Stomach (tissue), 9 donors: ENCODE data around the gene CAPN5. TPM values are rescaled to one million over a fixed set of nuclear protein-coding genes. Genes with fewer than 3 reads are reported as not detected.
"Not testable (repeated sequence)": the region's sequence is repeated elsewhere in the genome, so short reads cannot be mapped to it uniquely, and the experiment has no call there.

Experiments used
- DNase-seq, 2 donors: peaks; one replicate each; pipeline versions ENCODE4 v3.0.0 to v3.0.0-alpha.2; 2013 to 2019
- H3K27ac ChIP-seq, 5 donors: fragments of 200-600 bp in 4 of 5; sonication (generic) in 4 of 5; one replicate each; pipeline ENCODE4 v1.5.1; 2013 to 2019; ENCODE audit warnings: mild to moderate bottlenecking in 1 of 5, moderate library complexity in 1 of 5
- H3K27me3 ChIP-seq, 3 donors: fragments of 200-600 bp; sonication (generic); one replicate each; pipeline ENCODE4 v1.5.1; 2017 to 2019; ENCODE audit warnings: mixed run types in 1 of 3
- H3K36me3 ChIP-seq, 4 donors: fragments of 200-600 bp; sonication (generic); 1 replicate in 3 of 4; 2 replicates in 1 of 4; pipeline ENCODE4 v1.5.1; 2016 to 2019
- H3K4me1 ChIP-seq, 4 donors: fragments of 200-600 bp; sonication (generic); one replicate each; pipeline ENCODE4 v1.5.1; 2016 to 2019
- H3K4me3 ChIP-seq, 4 donors: fragments of 200-600 bp; sonication (generic) in 3 of 4; one replicate each; pipeline ENCODE4 v1.5.1; 2016 to 2019; ENCODE audit warnings: mild to moderate bottlenecking in 1 of 4
- H3K9me3 ChIP-seq, 4 donors: fragments of 200-600 bp; sonication (generic); one replicate each; pipeline ENCODE4 v1.5.1; 2016 to 2019
- CTCF ChIP-seq, 7 experiments: fragments of 450-650 bp in 4 of 7; fragments of 200-600 bp in 3 of 7; sonication (generic) in 3 of 7; IDR thresholded peaks; one replicate each; pipeline ENCODE4 v1.5.1; 2016 to 2019; ENCODE audit warnings: antibody characterized with exemption in 7 of 7, control low read depth in 2 of 7, mild to moderate bottlenecking in 1 of 7
- EP300 ChIP-seq: sonication (generic); formaldehyde crosslinking; IDR thresholded peaks from one replicate; pipeline ENCODE4 v1.6.1; 2017; ENCODE audit warnings: antibody characterized with exemption
- POLR2A ChIP-seq, 4 donors: fragments of 450-650 bp; IDR thresholded peaks; one replicate each; pipeline ENCODE4 v1.6.1; 2016; ENCODE audit warnings: antibody characterized with exemption in 4 of 4, control low read depth in 2 of 4, mild to moderate bottlenecking in 1 of 4, moderate library complexity in 1 of 4
- POLR2AphosphoS5 ChIP-seq, 3 donors: sonication (generic); formaldehyde crosslinking; IDR thresholded peaks; one replicate each; pipeline ENCODE4 v1.6.1; 2016; ENCODE audit warnings: antibody characterized with exemption in 3 of 3
- WGBS, 5 donors: extraction: QIAGEN DNeasy Blood & Tissue Kit in 3 of 5; methylation state at CpG; one replicate each; pipeline versions ENCODE4 v1.1.5 to v1.1.7; 2013 to 2018; 5-methylcytosine and 5-hydroxymethylcytosine counted together
- intact Hi-C: fragments of 100-400 bp; cut with DNase I; formaldehyde crosslinking; loops from one replicate; pipeline ENCODE4 v1.15.1; 2023; ENCODE audit warnings: low total_unique reads
- polyA plus RNA-seq, 3 donors: library from polyadenylated mRNA; stranded (reverse); fragments of 200-250 nt; gene quantifications; one replicate each; pipeline ENCODE4 v1.2.3, GENCODE V29; 2013
- total RNA-seq, 5 donors: library from RNA; depleted of rRNA; stranded (reverse); fragments of >200 nt; gene quantifications; one replicate each; pipeline versions ENCODE4 v1.1.0 to v1.2.3, GENCODE V29; 2014 to 2016
- donor health status: healthy with polysubstance abuse.
- donor health status: Bipolar disorder and iron deficiency.
- donor health status: healthy.

Gene CAPN5
- total and polyA plus RNA-seq, 8 donors = 10.0 to 110 (median 65.9) TPM

- Histone ChIP-seq H3K36me3 (no peaks in the 10 kb centered on the region), H3K27me3 (no peaks in the 10 kb centered on the region), H3K4me1 (peaks cover 0 to 7% (median 0%) of the 10 kb centered on the region in 4 donors), H3K9me3 (peaks cover 9 to 27% (median 19%) of the 10 kb centered on the region in 4 donors), H3K27ac (no peak overlapping the region), H3K4me3 (no peak overlapping the region)
- 71 to 83% (median 78%) methylated on average over 5 to 9 of the region's 9 CpGs for WGBS, 5 donors
- intact Hi-C loops = no loop called here
- no peak for TF ChIP-seq EP300
- no peak for TF ChIP-seq CTCF (IDR thresholded peaks at IDR 0.05)
- TF ChIP-seq POLR2AphosphoS5 (IDR thresholded peaks at IDR 0.05) = no peak
- TF ChIP-seq POLR2A (IDR thresholded peaks at IDR 0.05) = no peak
- DNase-seq = no peak
Observed at GRCh38 chr11:77057938-77058474, 8.8 kb upstream of the CAPN5 start.

GRCh38 chr11:77058900-77059299, 7.9 kb upstream of the CAPN5 start:
- no peaks in the 10 kb centered on the region for H3K36me3 ChIP-seq
- TF ChIP-seq CTCF (IDR thresholded peaks at IDR 0.05) = no peak
- no peak for TF ChIP-seq POLR2A (IDR thresholded peaks at IDR 0.05)
- no peak for TF ChIP-seq POLR2AphosphoS5 (IDR thresholded peaks at IDR 0.05)
- TF ChIP-seq EP300 = no peak
- H3K27ac ChIP-seq = no peak overlapping the region
- no peak overlapping the region for H3K4me3 ChIP-seq
- H3K27me3 ChIP-seq = no peaks in the 10 kb centered on the region
- peaks cover 9 to 27% (median 19%) of the 10 kb centered on the region in 4 donors for H3K9me3 ChIP-seq
- WGBS, 5 donors = 74 to 97% (median 91%) methylated on average over 2 of the region's 2 CpGs
- DNase-seq = no peak
- intact Hi-C loops = no loop called here
- peaks cover 0 to 7% (median 0%) of the 10 kb centered on the region in 4 donors for H3K4me1 ChIP-seq

GRCh38 chr11:77059806-77060205, 7.0 kb upstream of the CAPN5 start:
- no peak for TF ChIP-seq CTCF (IDR thresholded peaks at IDR 0.05)
- TF ChIP-seq POLR2A (IDR thresholded peaks at IDR 0.05) = no peak
- TF ChIP-seq POLR2AphosphoS5 (IDR thresholded peaks at IDR 0.05) = no peak
- no peak for TF ChIP-seq EP300
- peaks cover 9 to 27% (median 19%) of the 10 kb centered on the region in 4 donors for H3K9me3 ChIP-seq
- intact Hi-C loops = no loop called here
- no peak for DNase-seq
- peaks cover 0 to 7% (median 0%) of the 10 kb centered on the region in 4 donors for H3K4me1 ChIP-seq
- H3K27me3 ChIP-seq = no peaks in the 10 kb centered on the region
- no peaks in the 10 kb centered on the region for H3K36me3 ChIP-seq
- WGBS, 5 donors = 83 to 97% (median 96%) methylated on average over 5 of the region's 5 CpGs
- no peak overlapping the region for H3K27ac ChIP-seq
- no peak overlapping the region for H3K4me3 ChIP-seq

GRCh38 chr11:77060234-77060633, 6.5 kb upstream of the CAPN5 start:
- peaks cover 9 to 27% (median 19%) of the 10 kb centered on the region in 4 donors for H3K9me3 ChIP-seq
- WGBS, 5 donors = 83 to 90% (median 87%) methylated on average over 4 of the region's 4 CpGs
- intact Hi-C loops = no loop called here

GRCh38 chr11:77061258-77061657, 5.5 kb upstream of the CAPN5 start:
- Histone ChIP-seq H3K4me1 (peaks cover 4 to 16% (median 9%) of the 10 kb centered on the region in 4 donors), H3K9me3 (peaks cover 7 to 17% (median 14%) of the 10 kb centered on the region in 4 donors), H3K27ac (peak overlapping the region in 2 of 5 donors; percentile 25 to 53)
- H3K4me3 ChIP-seq, H3K27me3 ChIP-seq, H3K36me3 ChIP-seq, DNase-seq, intact Hi-C loops: not testable (repeated sequence)
- 29 to 61% (median 43%) methylated on average over 4 of the region's 4 CpGs for WGBS, 5 donors

More at GRCh38 chr11:77060234-77060633, 6.5 kb upstream of the CAPN5 start:
- no peak for DNase-seq
- H3K27ac ChIP-seq = no peak overlapping the region
- no peaks in the 10 kb centered on the region for H3K27me3 ChIP-seq
- no peak overlapping the region for H3K4me3 ChIP-seq
- peaks cover 0 to 7% (median under 1%) of the 10 kb centered on the region in 4 donors for H3K4me1 ChIP-seq
- no peaks in the 10 kb centered on the region for H3K36me3 ChIP-seq
- TF ChIP-seq POLR2A (IDR thresholded peaks at IDR 0.05) (no peak), POLR2AphosphoS5 (IDR thresholded peaks at IDR 0.05) (no peak), EP300 (no peak), CTCF (IDR thresholded peaks at IDR 0.05) (no peak)
